GM23338 (cell line): Measurements from ENCODE around the gene DDX5. TPM values are rescaled to one million over a fixed set of nuclear protein-coding genes. Genes with fewer than 3 reads are reported as not detected.

Experiments
- ATAC-seq: fragments of 200-7000 bp; cut with Tn5 transposase; 3 replicates; pipeline ENCODE4 v1.9.1; 2020
- DNase-seq: peaks from one replicate; pipeline ENCODE4 v3.0.0-alpha.2; 2015; ENCODE audit warnings: low spot score
- H2AFZ ChIP-seq: fragments of 200-600 bp; sonication (generic); 2 replicates; pipeline ENCODE4 v1.8.0; 2016; ENCODE audit warnings: antibody characterized with exemption, mild to moderate bottlenecking, moderate library complexity
- H3F3A ChIP-seq: fragments of 200-600 bp; sonication (generic); replicated peaks from 2 replicates; pipeline ENCODE4 v1.8.0; 2017; ENCODE audit warnings: antibody characterized with exemption, mixed run types, low read depth
- H3K27ac ChIP-seq: fragments of 200-600 bp; sonication (generic); 2 replicates; pipeline ENCODE4 v1.6.1; 2016; ENCODE audit warnings: low read depth
- H3K27me3 ChIP-seq: fragments of 200-600 bp; sonication (generic); 2 replicates; pipeline ENCODE4 v1.8.0; 2016; ENCODE audit warnings: mild to moderate bottlenecking, mixed run types, moderate library complexity; ENCODE audit not compliant: insufficient read depth
- H3K36me3 ChIP-seq: fragments of 200-600 bp; sonication (generic); 2 replicates; pipeline ENCODE4 v1.8.0; 2016; ENCODE audit warnings: mild to moderate bottlenecking; ENCODE audit not compliant: insufficient read depth
- H3K4me1 ChIP-seq: fragments of 200-600 bp; sonication (generic); 2 replicates; pipeline ENCODE4 v1.8.0; 2016; ENCODE audit warnings: mild to moderate bottlenecking, moderate library complexity; ENCODE audit not compliant: insufficient read depth
- H3K4me2 ChIP-seq: fragments of 200-600 bp; sonication (generic); 2 replicates; pipeline ENCODE4 v1.7.1; 2017; ENCODE audit warnings: mixed run types
- H3K4me3 ChIP-seq: fragments of 200-600 bp; sonication (generic); 2 replicates; pipeline ENCODE4 v1.6.1; 2016; ENCODE audit warnings: mixed run types
- H3K79me2 ChIP-seq: fragments of 200-600 bp; sonication (generic); replicated peaks from 2 replicates; pipeline ENCODE4 v1.8.0; 2017; ENCODE audit warnings: mild to moderate bottlenecking; ENCODE audit not compliant: insufficient read depth
- H3K9me2 ChIP-seq: fragments of 200-600 bp; sonication (generic); 2 replicates; pipeline ENCODE4 v1.8.0; 2017; ENCODE audit not compliant: insufficient read depth
- H4K20me1 ChIP-seq: fragments of 200-600 bp; sonication (generic); replicated peaks from 2 replicates; pipeline ENCODE4 v1.8.0; 2017; ENCODE audit warnings: mild to moderate bottlenecking; ENCODE audit not compliant: insufficient read depth
- H3K27ac Mint-ChIP-seq: 2 replicates; pipeline ENCODE4 v1.8.0; 2020; ENCODE audit warnings: inconsistent platforms, mild to moderate bottlenecking, moderate library complexity, mixed read lengths
- H3K27me3 Mint-ChIP-seq: 3 replicates; pipeline ENCODE4 v1.8.0; 2022; ENCODE audit warnings: low read depth, mild to moderate bottlenecking, moderate library complexity, mixed read lengths, inconsistent platforms; ENCODE audit not compliant: insufficient read depth, poor library complexity
- H3K36me3 Mint-ChIP-seq: 3 replicates; pipeline ENCODE4 v1.8.0; 2021; ENCODE audit warnings: low read depth, mild to moderate bottlenecking, inconsistent platforms, moderate library complexity, mixed read lengths
- H3K4me1 Mint-ChIP-seq: 3 replicates; pipeline ENCODE4 v1.8.0; 2020; ENCODE audit warnings: mild to moderate bottlenecking, inconsistent platforms, mixed read lengths
- H3K4me3 Mint-ChIP-seq: 3 replicates; pipeline ENCODE4 v1.8.0; 2021; ENCODE audit warnings: moderate library complexity, mild to moderate bottlenecking, inconsistent platforms, mixed read lengths
- H3K9me3 Mint-ChIP-seq: 3 replicates; pipeline ENCODE4 v1.8.0; 2020; ENCODE audit warnings: moderate library complexity, mild to moderate bottlenecking, inconsistent platforms, mixed read lengths
- EZH2phosphoT487 ChIP-seq: fragments of 200-600 bp; sonication (generic); IDR thresholded peaks from one replicate; pipeline ENCODE4 v1.8.1; 2018; ENCODE audit warnings: antibody characterized with exemption; ENCODE audit not compliant: unreplicated experiment
- NANOG ChIP-seq: IDR thresholded peaks from 2 replicates; pipeline ENCODE4 v1.6.1; 2016; ENCODE audit warnings: antibody characterized with exemption, borderline replicate concordance
- POLR2AphosphoS5 ChIP-seq: IDR thresholded peaks from 2 replicates; pipeline ENCODE4 v1.6.1; 2016; ENCODE audit warnings: antibody characterized with exemption, low read depth
- REST ChIP-seq: IDR thresholded peaks from one replicate; pipeline ENCODE4 v1.6.1; 2018; ENCODE audit warnings: antibody characterized with exemption; ENCODE audit not compliant: unreplicated experiment
- STAT1 ChIP-seq: IDR thresholded peaks from one replicate; pipeline ENCODE4 v1.6.1; 2016; ENCODE audit warnings: antibody characterized with exemption; ENCODE audit not compliant: unreplicated experiment
- ZNF114 ChIP-seq: fragments of 250-450 bp; sonication (Bioruptor Pico); IDR thresholded peaks from 2 replicates; pipeline ENCODE4 v1.5.0; 2020; ENCODE audit warnings: mild to moderate bottlenecking, moderate library complexity
- ZNF331 ChIP-seq: fragments of 250-450 bp; sonication (Bioruptor Pico); IDR thresholded peaks from 2 replicates; pipeline ENCODE4 v1.5.0; 2020; ENCODE audit warnings: low read depth, mild to moderate bottlenecking, moderate library complexity
- ZNF462 ChIP-seq: fragments of 250-450 bp; sonication (Bioruptor Pico); IDR thresholded peaks from 2 replicates; pipeline ENCODE4 v1.5.0; 2020; ENCODE audit warnings: mild to moderate bottlenecking, moderate library complexity
- polyA plus RNA-seq: library from polyadenylated mRNA; unstranded; fragments of >200 nt; fragmentation: Nextera tagmentation; extraction: Ambion mirVana; gene quantifications from 2 replicates; pipeline ENCODE4 v1.2.1, GENCODE V29; 2016
- total RNA-seq: library from RNA; depleted of rRNA; stranded (reverse); fragments of >200 nt; shearing (Covaris generic); gene quantifications from 2 replicates; pipeline ENCODE4 v1.2.3, GENCODE V29; 2014
- TF ChIP-seq, protein P1 (sequence below): IDR thresholded peaks from 2 replicates; pipeline ENCODE4 v1.6.1; 2016; ENCODE audit warnings: antibody characterized with exemption

DDX5 gene
- total and polyA plus RNA-seq, 2 experiments from 2014 or later: 400 to 447 TPM

GRCh38 chr17:64503341-64503740, 2.7 kb downstream of the DDX5 start:
- Histone ChIP-seq H4K20me1 (peaks cover 64% of the 10 kb centered on the region), H3K4me1 (peaks cover 8% of the 10 kb centered on the region; the same call in 1 of the 2 replicates), H2AFZ (no peak overlapping the region), H3F3A (peaks cover 59% of the 10 kb centered on the region), H3K4me2 (no peak overlapping the region), H3K9me2 (no peaks in the 10 kb centered on the region), H3K4me3 (peak overlapping the region; percentile 100; the same call in 1 of the 2 replicates), H3K79me2 (peaks cover 83% of the 10 kb centered on the region), H3K27me3 (no peaks in the 10 kb centered on the region), H3K27ac (peak overlapping the region; percentile 71), H3K36me3 (peaks cover 64% of the 10 kb centered on the region)
- TF ChIP-seq POLR2AphosphoS5: no peak
- TF ChIP-seq STAT1: no peak
- TF ChIP-seq NANOG: no peak
- no peak for TF ChIP-seq EZH2phosphoT487
- TF ChIP-seq ZNF331 (CRISPR knock-in tag): no peak
- peaks cover 88% of the 10 kb centered on the region for H3K36me3 Mint-ChIP-seq
- DNase-seq (no peak), ATAC-seq (no peak)
- peaks cover 27% of the 10 kb centered on the region for H3K27me3 Mint-ChIP-seq
- peaks cover 4% of the 10 kb centered on the region; the same call in 1 of the 3 replicates for H3K9me3 Mint-ChIP-seq
- 0 out of 2 replicates have a peak overlapping the region, but pooled peaks have one; percentile 44 for H3K27ac Mint-ChIP-seq
- H3K4me3 Mint-ChIP-seq: peak overlapping the region; percentile 36; the same call in 2 of the 3 replicates
- H3K4me1 Mint-ChIP-seq: peaks cover 62% of the 10 kb centered on the region

- no peak overlapping the region for H3K4me2 ChIP-seq
- ATAC-seq (no peak), DNase-seq (no peak)
- peaks cover 4% of the 10 kb centered on the region; the same call in 1 of the 2 replicates for H3K4me1 ChIP-seq
- Mint-ChIP-seq H3K4me1 (peaks cover 65% of the 10 kb centered on the region), H3K4me3 (peak overlapping the region; percentile 36), H3K27ac (peak overlapping the region; percentile 44; the same call in 1 of the 2 replicates), H3K36me3 (peaks cover 90% of the 10 kb centered on the region), H3K9me3 (peaks cover 4% of the 10 kb centered on the region; the same call in 1 of the 3 replicates), H3K27me3 (peaks cover 28% of the 10 kb centered on the region)
- TF ChIP-seq, protein P1, sequence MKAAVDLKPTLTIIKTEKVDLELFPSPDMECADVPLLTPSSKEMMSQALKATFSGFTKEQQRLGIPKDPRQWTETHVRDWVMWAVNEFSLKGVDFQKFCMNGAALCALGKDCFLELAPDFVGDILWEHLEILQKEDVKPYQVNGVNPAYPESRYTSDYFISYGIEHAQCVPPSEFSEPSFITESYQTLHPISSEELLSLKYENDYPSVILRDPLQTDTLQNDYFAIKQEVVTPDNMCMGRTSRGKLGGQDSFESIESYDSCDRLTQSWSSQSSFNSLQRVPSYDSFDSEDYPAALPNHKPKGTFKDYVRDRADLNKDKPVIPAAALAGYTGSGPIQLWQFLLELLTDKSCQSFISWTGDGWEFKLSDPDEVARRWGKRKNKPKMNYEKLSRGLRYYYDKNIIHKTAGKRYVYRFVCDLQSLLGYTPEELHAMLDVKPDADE: no peak
- TF ChIP-seq REST (no peak), ZNF462 (CRISPR knock-in tag) (no peak), ZNF114 (CRISPR knock-in tag) (no peak), EZH2phosphoT487 (no peak), ZNF331 (CRISPR knock-in tag) (no peak)
- no peak overlapping the region for H3K4me3 ChIP-seq
- peaks cover 59% of the 10 kb centered on the region for H4K20me1 ChIP-seq
- no peak overlapping the region for H2AFZ ChIP-seq
- peaks cover 64% of the 10 kb centered on the region for H3K36me3 ChIP-seq
- peaks cover 64% of the 10 kb centered on the region for H3F3A ChIP-seq
- H3K27ac ChIP-seq: no peak overlapping the region; the same call in 1 of the 2 replicates
- no peaks in the 10 kb centered on the region for H3K27me3 ChIP-seq
- peaks cover 78% of the 10 kb centered on the region for H3K79me2 ChIP-seq
- H3K9me2 ChIP-seq: no peaks in the 10 kb centered on the region
Measured at GRCh38 chr17:64502809-64503208, 3.3 kb downstream of the DDX5 start.
